Measurements from ENCODE around the gene CLCN6.

- TF ChIP-seq POLR2A (IDR thresholded peaks at IDR 0.05; ENCODE audit: extremely low read depth, insufficient read length) = no peak
- TF ChIP-seq CTCF (IDR thresholded peaks at IDR 0.05; ENCODE audit: low read depth, low read length) = no peak
- no peak for TF ChIP-seq MYC (IDR thresholded peaks at IDR 0.05; ENCODE audit: low read depth, low read length)
Observed at GRCh38 chr1:11860587-11860986, 54.6 kb downstream of the CLCN6 start.

Measured in NB4 (cell line).